Mesothelial cell of epicardium (in vitro differentiated cells): ENCODE results near the gene NKAIN2. TPM values are rescaled to one million over a fixed set of nuclear protein-coding genes. Genes with fewer than 3 reads are reported as not detected.

Experiments used
- DNase-seq, 2 experiments: peaks; one replicate each; pipeline ENCODE4 v3.0.0; 2021; ENCODE audit warnings: low spot score in 2 of 2; ENCODE audit not compliant: unreplicated experiment in 2 of 2
- H3K27ac Mint-ChIP-seq: 2 replicates; pipeline ENCODE4 v1.8.0; 2021; ENCODE audit warnings: mixed read lengths
- H3K27me3 Mint-ChIP-seq: 2 replicates; pipeline ENCODE4 v1.8.0; 2021; ENCODE audit warnings: low read depth, mixed read lengths
- H3K36me3 Mint-ChIP-seq: 2 replicates; pipeline ENCODE4 v1.8.0; 2021; ENCODE audit warnings: mixed read lengths
- H3K4me1 Mint-ChIP-seq: 2 replicates; pipeline ENCODE4 v1.8.0; 2021; ENCODE audit warnings: mixed read lengths
- H3K4me3 Mint-ChIP-seq: 2 replicates; pipeline ENCODE4 v1.8.0; 2021; ENCODE audit warnings: mild to moderate bottlenecking, moderate library complexity, mixed read lengths
- H3K9me3 Mint-ChIP-seq: 2 replicates; pipeline ENCODE4 v1.8.0; 2021; ENCODE audit warnings: mixed read lengths
- CTCF ChIP-seq: fragments of 200-600 bp; sonication (generic); IDR thresholded peaks from one replicate; pipeline ENCODE4 v1.5.0; 2021; ENCODE audit warnings: antibody characterized with exemption; ENCODE audit not compliant: unreplicated experiment
- total RNA-seq: library from RNA; stranded (reverse); gene quantifications from 3 replicates; pipeline ENCODE4 v1.2.1, GENCODE V29; 2021

Gene NKAIN2
- total RNA-seq, 1 donor from 2014 or later = 1.6 TPM

- no peak for DNase-seq
- no peak overlapping the region for H3K4me3 Mint-ChIP-seq
- H3K27me3 Mint-ChIP-seq = no peaks in the 10 kb centered on the region
- no peak for TF ChIP-seq CTCF
- H3K4me1 Mint-ChIP-seq = peaks cover 24% of the 10 kb centered on the region
- peaks cover 8% of the 10 kb centered on the region for H3K9me3 Mint-ChIP-seq
- H3K27ac Mint-ChIP-seq = no peak overlapping the region
- no peaks in the 10 kb centered on the region for H3K36me3 Mint-ChIP-seq
These were observed 1019.8 kb downstream of the NKAIN2 start for GRCh38 chr6:124823240-124824111.

GRCh38 chr6:124825564-124825963, 1021.9 kb downstream of the NKAIN2 start:
- peaks cover 19% of the 10 kb centered on the region for H3K4me1 Mint-ChIP-seq
- no peaks in the 10 kb centered on the region for H3K27me3 Mint-ChIP-seq
- no peak for TF ChIP-seq CTCF
- H3K27ac Mint-ChIP-seq = no peak overlapping the region
- peaks cover 1% of the 10 kb centered on the region for H3K9me3 Mint-ChIP-seq
- DNase-seq = no peak
- H3K4me3 Mint-ChIP-seq = no peak overlapping the region
- no peaks in the 10 kb centered on the region for H3K36me3 Mint-ChIP-seq

- DNase-seq = no peak
- Mint-ChIP-seq H3K4me3 (no peak overlapping the region), H3K4me1 (peaks cover 3% of the 10 kb centered on the region), H3K27me3 (no peaks in the 10 kb centered on the region), H3K36me3 (no peaks in the 10 kb centered on the region), H3K9me3 (no peaks in the 10 kb centered on the region), H3K27ac (no peak overlapping the region)
- TF ChIP-seq CTCF = no peak
These were observed 1026.2 kb downstream of the NKAIN2 start for GRCh38 chr6:124829822-124830221.

GRCh38 chr6:124830506-124830905, 1026.8 kb downstream of the NKAIN2 start:
- no peak overlapping the region for H3K4me3 Mint-ChIP-seq
- H3K9me3 Mint-ChIP-seq = no peaks in the 10 kb centered on the region

GRCh38 chr6:124854338-124854922, 1050.8 kb downstream of the NKAIN2 start:
- no peaks in the 10 kb centered on the region for H3K27me3 Mint-ChIP-seq
- H3K4me3 Mint-ChIP-seq = no peak overlapping the region
- H3K4me1 Mint-ChIP-seq = peaks cover 2% of the 10 kb centered on the region

More at GRCh38 chr6:124830506-124830905, 1026.8 kb downstream of the NKAIN2 start:
- Mint-ChIP-seq H3K36me3 (no peaks in the 10 kb centered on the region), H3K4me1 (no peaks in the 10 kb centered on the region), H3K27me3 (no peaks in the 10 kb centered on the region), H3K27ac (no peak overlapping the region)
- no peak for DNase-seq
- no peak for TF ChIP-seq CTCF

More at GRCh38 chr6:124854338-124854922, 1050.8 kb downstream of the NKAIN2 start:
- no peak overlapping the region for H3K27ac Mint-ChIP-seq
- H3K36me3 Mint-ChIP-seq = no peaks in the 10 kb centered on the region
- peak; percentile 31 for TF ChIP-seq CTCF
- DNase-seq = no peak
- H3K9me3 Mint-ChIP-seq = no peaks in the 10 kb centered on the region
